HAP-1 (cell line): ENCODE results near the gene ROPN1L.

Experiments
- DNase-seq, 2 experiments: peaks; one replicate each; pipeline ENCODE4 v3.0.0-alpha.2; 2016 to 2020; ENCODE audit warnings: low spot score in 2 of 2
- H3K27me3 ChIP-seq: fragments of 250-450 bp; sonication (Bioruptor Pico); 2 replicates; pipeline ENCODE4 v1.5.1; 2020; ENCODE audit warnings: low read depth, mild to moderate bottlenecking, moderate library complexity
- H3K36me3 ChIP-seq: fragments of 250-450 bp; sonication (Bioruptor Pico); replicated peaks from 2 replicates; pipeline ENCODE4 v1.5.1; 2020; ENCODE audit warnings: mild to moderate bottlenecking
- H3K4me1 ChIP-seq: fragments of 250-450 bp; sonication (Bioruptor Pico); 2 replicates; pipeline ENCODE4 v1.5.1; 2020; ENCODE audit warnings: mild to moderate bottlenecking
- H3K4me3 ChIP-seq: fragments of 250-450 bp; sonication (Bioruptor Pico); 2 replicates; pipeline ENCODE4 v1.5.1; 2020; ENCODE audit warnings: mild to moderate bottlenecking, moderate library complexity
- H3K9me3 ChIP-seq: fragments of 250-450 bp; sonication (Bioruptor Pico); 2 replicates; pipeline ENCODE4 v1.5.1; 2020; ENCODE audit warnings: mild to moderate bottlenecking, moderate library complexity
- in situ Hi-C: fragments of 300-500 bp; cut with MboI; formaldehyde crosslinking; loops from 3 replicates; pipeline ENCODE4 v1.14.3; 2020; ENCODE audit warnings: low sequenced_read_pairs, inconsistent platforms, mixed read lengths

The ROPN1L gene

GRCh38 chr5:10440367-10440990 is 1.2 kb upstream of the ROPN1L start:
- Histone ChIP-seq H3K4me3 (no peak overlapping the region), H3K4me1 (peaks cover 4% of the 10 kb centered on the region; the same call in 1 of the 2 replicates), H3K36me3 (peaks cover 3% of the 10 kb centered on the region), H3K27me3 (peaks cover 3% of the 10 kb centered on the region; the same call in 1 of the 2 replicates), H3K9me3 (no peaks in the 10 kb centered on the region)
- no peak for DNase-seq
- in situ Hi-C loops = no loop called here

- Histone ChIP-seq H3K9me3 (no peaks in the 10 kb centered on the region), H3K36me3 (peaks cover 3% of the 10 kb centered on the region; the same call in 1 of the 2 replicates), H3K4me1 (peaks cover 4% of the 10 kb centered on the region; the same call in 1 of the 2 replicates), H3K4me3 (peak overlapping the region; percentile 49), H3K27me3 (peaks cover 3% of the 10 kb centered on the region; the same call in 1 of the 2 replicates)
- no peak for DNase-seq
- in situ Hi-C loops = no loop called here
These were observed 335 bp downstream of the ROPN1L start for GRCh38 chr5:10441992-10442435.

- Histone ChIP-seq H3K36me3 (0 out of 2 replicates have a peak, but pooled peaks cover 3% of the 10 kb centered on the region), H3K27me3 (peaks cover 3% of the 10 kb centered on the region; the same call in 1 of the 2 replicates), H3K4me3 (peak overlapping the region; percentile 49), H3K9me3 (no peaks in the 10 kb centered on the region), H3K4me1 (peaks cover 4% of the 10 kb centered on the region; the same call in 1 of the 2 replicates)
- DNase-seq = no peak
- in situ Hi-C loops = no loop called here
These were observed 897 bp downstream of the ROPN1L start for GRCh38 chr5:10442576-10442975.

- Histone ChIP-seq H3K4me3 (no peak overlapping the region), H3K27me3 (peaks cover 3% of the 10 kb centered on the region; the same call in 1 of the 2 replicates), H3K9me3 (no peaks in the 10 kb centered on the region), H3K36me3 (no peaks in the 10 kb centered on the region), H3K4me1 (peaks cover 4% of the 10 kb centered on the region; the same call in 1 of the 2 replicates)
- DNase-seq = no peak
- in situ Hi-C loops = no loop called here
These were observed 3.7 kb downstream of the ROPN1L start for GRCh38 chr5:10445352-10445751.

GRCh38 chr5:10446490-10446889 is 4.8 kb downstream of the ROPN1L start:
- H3K27me3 ChIP-seq = peaks cover 3% of the 10 kb centered on the region; the same call in 1 of the 2 replicates
- in situ Hi-C loops = no loop called here

GRCh38 chr5:10447041-10447440 is 5.4 kb downstream of the ROPN1L start:
- in situ Hi-C loops = no loop called here
- H3K4me3 ChIP-seq = no peak overlapping the region

More at GRCh38 chr5:10446490-10446889, 4.8 kb downstream of the ROPN1L start:
- Histone ChIP-seq H3K36me3 (no peaks in the 10 kb centered on the region), H3K9me3 (no peaks in the 10 kb centered on the region), H3K4me3 (no peak overlapping the region), H3K4me1 (no peaks in the 10 kb centered on the region)
- DNase-seq = no peak

GRCh38 chr5:10448754-10449360 is 7.2 kb downstream of the ROPN1L start:
- Histone ChIP-seq H3K4me1 (no peaks in the 10 kb centered on the region), H3K4me3 (no peak overlapping the region), H3K36me3 (no peaks in the 10 kb centered on the region), H3K27me3 (no peaks in the 10 kb centered on the region), H3K9me3 (no peaks in the 10 kb centered on the region)
- no peak for DNase-seq
- in situ Hi-C loops = no loop called here

More at GRCh38 chr5:10447041-10447440, 5.4 kb downstream of the ROPN1L start:
- no peak for DNase-seq
- H3K9me3 ChIP-seq = no peaks in the 10 kb centered on the region
- no peaks in the 10 kb centered on the region for H3K4me1 ChIP-seq
- peaks cover 3% of the 10 kb centered on the region; the same call in 1 of the 2 replicates for H3K27me3 ChIP-seq
- no peaks in the 10 kb centered on the region for H3K36me3 ChIP-seq

- Histone ChIP-seq H3K36me3 (no peaks in the 10 kb centered on the region), H3K9me3 (no peaks in the 10 kb centered on the region), H3K4me3 (no peak overlapping the region), H3K27me3 (no peaks in the 10 kb centered on the region), H3K4me1 (no peaks in the 10 kb centered on the region)
- in situ Hi-C loops = loop anchor here (5.0 kb wide), 1 partner anchor 176 kb away; no protein-coding TSS in a partner anchor
- DNase-seq = no peak
These were observed 9.6 kb downstream of the ROPN1L start for GRCh38 chr5:10451137-10451824.

GRCh38 chr5:10452768-10453331 is 11.2 kb downstream of the ROPN1L start:
- peak in 1 of 2 experiments; percentile 57 for DNase-seq
- H3K4me1 ChIP-seq = no peaks in the 10 kb centered on the region
- no peaks in the 10 kb centered on the region for H3K27me3 ChIP-seq
- no peaks in the 10 kb centered on the region for H3K36me3 ChIP-seq
- H3K9me3 ChIP-seq = no peaks in the 10 kb centered on the region
- in situ Hi-C loops = loop anchor here (5.0 kb wide), 1 partner anchor 174 kb away; no protein-coding TSS in a partner anchor
- no peak overlapping the region for H3K4me3 ChIP-seq

- in situ Hi-C loops = loop anchor here (5.0 kb wide), 1 partner anchor 174 kb away; no protein-coding TSS in a partner anchor
- no peaks in the 10 kb centered on the region for H3K27me3 ChIP-seq
- H3K4me1 ChIP-seq = no peaks in the 10 kb centered on the region
- H3K9me3 ChIP-seq = no peaks in the 10 kb centered on the region
- no peaks in the 10 kb centered on the region for H3K36me3 ChIP-seq
- no peak for DNase-seq
- H3K4me3 ChIP-seq = no peak overlapping the region
These were observed 11.9 kb downstream of the ROPN1L start for GRCh38 chr5:10453545-10453944.

GRCh38 chr5:10454591-10455276 is 13.1 kb downstream of the ROPN1L start:
- Histone ChIP-seq H3K36me3 (no peaks in the 10 kb centered on the region), H3K4me1 (no peaks in the 10 kb centered on the region), H3K9me3 (no peaks in the 10 kb centered on the region), H3K4me3 (no peak overlapping the region), H3K27me3 (no peaks in the 10 kb centered on the region)
- no peak for DNase-seq
- in situ Hi-C loops = loop anchor here (5.0 kb wide), 1 partner anchor 173 kb away; no protein-coding TSS in a partner anchor

GRCh38 chr5:10455277-10455670 is 13.6 kb downstream of the ROPN1L start:
- Histone ChIP-seq H3K4me3 (no peak overlapping the region), H3K27me3 (no peaks in the 10 kb centered on the region), H3K4me1 (no peaks in the 10 kb centered on the region), H3K36me3 (no peaks in the 10 kb centered on the region), H3K9me3 (no peaks in the 10 kb centered on the region)
- no peak for DNase-seq
- in situ Hi-C loops = no loop called here
